K562 (cell line): Measurements from ENCODE around the gene CDK9. TPM values are rescaled to one million over a fixed set of nuclear protein-coding genes. Genes with fewer than 3 reads are reported as not detected.

Experiments
- CBFA2T2 ChIP-seq: fragments of 450-650 bp; conservative IDR thresholded peaks from 2 replicates; pipeline ENCODE4 v1.6.1; 2017; ENCODE audit warnings: mild to moderate bottlenecking
- FOXM1 ChIP-seq, 2 experiments: fragments of 450-650 bp in 1 of 2; sonication (generic) in 1 of 2; formaldehyde crosslinking in 1 of 2; IDR thresholded peaks; 2 replicates each; pipeline versions ENCODE4 v1.6.1 to v1.9.0; 2017 to 2022; ENCODE audit warnings: low read depth in 2 of 2, mild to moderate bottlenecking in 2 of 2, missing genetic modification reagents in 1 of 2, moderate library complexity in 1 of 2
- GATAD2B ChIP-seq: fragments of 450-650 bp; IDR thresholded peaks from 2 replicates; pipeline ENCODE4 v1.6.1; 2017; ENCODE audit warnings: mild to moderate bottlenecking, borderline replicate concordance
- KLF10 ChIP-seq: fragments of 250-450 bp; sonication (Bioruptor Pico); IDR thresholded peaks from 2 replicates; pipeline ENCODE4 v1.6.1; 2021; ENCODE audit warnings: matching md5 sums
- PURB ChIP-seq: sonication (generic); formaldehyde crosslinking; IDR thresholded peaks from 2 replicates; pipeline ENCODE4 v1.9.0; 2021; ENCODE audit warnings: low read depth, mild to moderate bottlenecking, missing genetic modification reagents
- RNF2 ChIP-seq: sonication (generic); IDR thresholded peaks from 2 replicates; pipeline ENCODE4 v1.6.1; 2016
- SOX6 ChIP-seq: fragments of 450-650 bp; IDR thresholded peaks from 2 replicates; pipeline ENCODE4 v1.6.1; 2014; ENCODE audit warnings: mild to moderate bottlenecking
- TCF3 ChIP-seq: sonication (generic); formaldehyde crosslinking; IDR thresholded peaks from 2 replicates; pipeline ENCODE4 v1.4.0; 2020; ENCODE audit warnings: mild to moderate bottlenecking, missing genetic modification reagents
- ZNF668 ChIP-seq: fragments of 250-450 bp; sonication (Bioruptor Pico); IDR thresholded peaks from 2 replicates; pipeline ENCODE4 v1.8.0; 2022; ENCODE audit warnings: mild to moderate bottlenecking, inconsistent platforms
- ZNF79 ChIP-seq: fragments of 250-450 bp; sonication (Bioruptor Pico); IDR thresholded peaks from 2 replicates; pipeline ENCODE4 v1.4.0; 2020; ENCODE audit warnings: low read depth, mild to moderate bottlenecking, moderate library complexity
- ZSCAN29 ChIP-seq: fragments of 450-650 bp; IDR thresholded peaks from 2 replicates; pipeline ENCODE4 v1.6.1; 2017
- polyA plus RNA-seq, 8 experiments: library from polyadenylated mRNA; depleted of rRNA in 4 of 8; stranded (reverse) in 5 of 8; unstranded in 3 of 8; fragments of >200 nt; fragmentation: Nextera tagmentation in 2 of 8; fragmentation: Illumina TruSeq in 1 of 8; extraction: Ambion mirVana in 2 of 8; extraction: Trizol in 1 of 8; gene quantifications; 2 replicates each; pipeline versions ENCODE4 v1.2.1 to v1.2.3, GENCODE V29; 2011 to 2014; ENCODE audit warnings: inconsistent platforms in 1 of 8, missing spikeins in 1 of 8
- total RNA-seq, 7 experiments: library from RNA; depleted of rRNA in 6 of 7; stranded (reverse); fragments of >200 nt in 6 of 7; fragmentation: Illumina TruSeq in 2 of 7; extraction: Trizol in 2 of 7; gene quantifications; 2 replicates each; pipeline versions ENCODE4 v1.2.1 to v1.2.3, GENCODE V29; 2011 to 2021; ENCODE audit warnings: low replicate concordance in 1 of 7
- TF ChIP-seq, protein P1 (sequence below): sonication (generic); formaldehyde crosslinking; IDR thresholded peaks from 2 replicates; pipeline ENCODE4 v1.8.0; 2023; ENCODE audit warnings: missing genetic modification reagents, mild to moderate bottlenecking, borderline replicate concordance
- TF ChIP-seq, protein P2 (sequence below): fragments of 450-650 bp; formaldehyde crosslinking; IDR thresholded peaks from 2 replicates; pipeline ENCODE4 v1.4.0; 2020; ENCODE audit warnings: mild to moderate bottlenecking, moderate library complexity
- TF ChIP-seq, protein P3 (sequence below): sonication (generic); formaldehyde crosslinking; IDR thresholded peaks from 2 replicates; pipeline ENCODE4 v1.8.0; 2022; ENCODE audit warnings: mild to moderate bottlenecking, missing genetic modification reagents, borderline replicate concordance
- TF ChIP-seq, protein P4 (sequence below): sonication (generic); formaldehyde crosslinking; IDR thresholded peaks from 2 replicates; pipeline ENCODE4 v1.8.0; 2022; ENCODE audit warnings: missing genetic modification reagents, mild to moderate bottlenecking, borderline replicate concordance

The CDK9 gene
- total and polyA plus RNA-seq, 9 of the 15 experiments (the other 6 are each of a cell fraction or from before 2014, with no cell fraction given), result 4.2 to 78.6 (median 33.0) TPM

DNA sequence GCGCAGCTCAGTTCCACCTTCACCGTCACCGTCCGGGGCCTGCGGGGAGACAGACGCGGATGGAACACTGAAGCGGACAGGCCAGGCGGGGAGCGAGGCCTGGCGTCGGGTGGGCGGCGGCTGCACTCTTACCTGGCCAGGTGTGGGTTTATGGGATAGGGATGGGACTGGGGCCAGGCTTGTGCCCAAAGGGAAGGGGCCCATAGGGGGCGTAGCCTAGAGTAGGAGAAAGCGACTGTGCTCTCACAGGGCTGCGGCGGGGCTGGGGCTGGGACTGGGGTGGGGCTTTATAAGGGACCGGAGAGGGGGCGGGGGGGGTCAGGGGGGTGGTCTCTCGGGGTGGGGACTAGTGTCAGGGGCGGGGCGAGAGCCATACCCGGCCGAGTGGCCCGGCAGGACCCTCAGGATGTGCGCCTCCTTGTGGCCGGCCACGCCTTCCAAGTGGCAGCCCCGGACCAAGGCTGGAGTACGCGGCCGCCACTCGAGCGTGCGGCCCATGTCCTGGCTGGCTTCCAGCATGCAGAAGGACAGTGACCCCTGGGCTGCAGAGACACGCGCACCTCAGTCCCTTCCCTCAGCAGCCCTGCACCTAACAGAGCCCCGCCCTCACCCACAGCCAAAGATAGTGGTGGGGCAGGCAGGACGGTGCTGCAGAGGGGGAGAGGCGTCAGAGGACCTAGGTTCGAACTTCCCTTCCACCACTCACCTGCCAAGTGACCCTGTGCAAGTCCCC, 39.7 kb downstream of the CDK9 start (continued):
- TF ChIP-seq, protein P1, sequence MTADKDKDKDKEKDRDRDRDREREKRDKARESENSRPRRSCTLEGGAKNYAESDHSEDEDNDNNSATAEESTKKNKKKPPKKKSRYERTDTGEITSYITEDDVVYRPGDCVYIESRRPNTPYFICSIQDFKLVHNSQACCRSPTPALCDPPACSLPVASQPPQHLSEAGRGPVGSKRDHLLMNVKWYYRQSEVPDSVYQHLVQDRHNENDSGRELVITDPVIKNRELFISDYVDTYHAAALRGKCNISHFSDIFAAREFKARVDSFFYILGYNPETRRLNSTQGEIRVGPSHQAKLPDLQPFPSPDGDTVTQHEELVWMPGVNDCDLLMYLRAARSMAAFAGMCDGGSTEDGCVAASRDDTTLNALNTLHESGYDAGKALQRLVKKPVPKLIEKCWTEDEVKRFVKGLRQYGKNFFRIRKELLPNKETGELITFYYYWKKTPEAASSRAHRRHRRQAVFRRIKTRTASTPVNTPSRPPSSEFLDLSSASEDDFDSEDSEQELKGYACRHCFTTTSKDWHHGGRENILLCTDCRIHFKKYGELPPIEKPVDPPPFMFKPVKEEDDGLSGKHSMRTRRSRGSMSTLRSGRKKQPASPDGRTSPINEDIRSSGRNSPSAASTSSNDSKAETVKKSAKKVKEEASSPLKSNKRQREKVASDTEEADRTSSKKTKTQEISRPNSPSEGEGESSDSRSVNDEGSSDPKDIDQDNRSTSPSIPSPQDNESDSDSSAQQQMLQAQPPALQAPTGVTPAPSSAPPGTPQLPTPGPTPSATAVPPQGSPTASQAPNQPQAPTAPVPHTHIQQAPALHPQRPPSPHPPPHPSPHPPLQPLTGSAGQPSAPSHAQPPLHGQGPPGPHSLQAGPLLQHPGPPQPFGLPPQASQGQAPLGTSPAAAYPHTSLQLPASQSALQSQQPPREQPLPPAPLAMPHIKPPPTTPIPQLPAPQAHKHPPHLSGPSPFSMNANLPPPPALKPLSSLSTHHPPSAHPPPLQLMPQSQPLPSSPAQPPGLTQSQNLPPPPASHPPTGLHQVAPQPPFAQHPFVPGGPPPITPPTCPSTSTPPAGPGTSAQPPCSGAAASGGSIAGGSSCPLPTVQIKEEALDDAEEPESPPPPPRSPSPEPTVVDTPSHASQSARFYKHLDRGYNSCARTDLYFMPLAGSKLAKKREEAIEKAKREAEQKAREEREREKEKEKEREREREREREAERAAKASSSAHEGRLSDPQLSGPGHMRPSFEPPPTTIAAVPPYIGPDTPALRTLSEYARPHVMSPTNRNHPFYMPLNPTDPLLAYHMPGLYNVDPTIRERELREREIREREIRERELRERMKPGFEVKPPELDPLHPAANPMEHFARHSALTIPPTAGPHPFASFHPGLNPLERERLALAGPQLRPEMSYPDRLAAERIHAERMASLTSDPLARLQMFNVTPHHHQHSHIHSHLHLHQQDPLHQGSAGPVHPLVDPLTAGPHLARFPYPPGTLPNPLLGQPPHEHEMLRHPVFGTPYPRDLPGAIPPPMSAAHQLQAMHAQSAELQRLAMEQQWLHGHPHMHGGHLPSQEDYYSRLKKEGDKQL, result no peak
- TF ChIP-seq ZNF79 (no peak), FOXM1 (IDR thresholded peaks at IDR 0.05; ENCODE audit: low read depth) (no peak), FOXM1 (CRISPR knock-in tag; IDR thresholded peaks at IDR 0.05; ENCODE audit: low read depth) (no peak), ZNF668 (CRISPR knock-in tag) (no peak), ZSCAN29 (no peak), RNF2 (no peak), PURB (CRISPR knock-in tag) (no peak), CBFA2T2 (no peak), GATAD2B (no peak), TCF3 (CRISPR knock-in tag) (no peak), SOX6 (no peak), KLF10 (CRISPR knock-in tag) (no peak)
- TF ChIP-seq, protein P2, sequence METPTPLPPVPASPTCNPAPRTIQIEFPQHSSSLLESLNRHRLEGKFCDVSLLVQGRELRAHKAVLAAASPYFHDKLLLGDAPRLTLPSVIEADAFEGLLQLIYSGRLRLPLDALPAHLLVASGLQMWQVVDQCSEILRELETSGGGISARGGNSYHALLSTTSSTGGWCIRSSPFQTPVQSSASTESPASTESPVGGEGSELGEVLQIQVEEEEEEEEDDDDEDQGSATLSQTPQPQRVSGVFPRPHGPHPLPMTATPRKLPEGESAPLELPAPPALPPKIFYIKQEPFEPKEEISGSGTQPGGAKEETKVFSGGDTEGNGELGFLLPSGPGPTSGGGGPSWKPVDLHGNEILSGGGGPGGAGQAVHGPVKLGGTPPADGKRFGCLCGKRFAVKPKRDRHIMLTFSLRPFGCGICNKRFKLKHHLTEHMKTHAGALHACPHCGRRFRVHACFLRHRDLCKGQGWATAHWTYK (CRISPR knock-in tag), result no peak
- TF ChIP-seq, protein P3, sequence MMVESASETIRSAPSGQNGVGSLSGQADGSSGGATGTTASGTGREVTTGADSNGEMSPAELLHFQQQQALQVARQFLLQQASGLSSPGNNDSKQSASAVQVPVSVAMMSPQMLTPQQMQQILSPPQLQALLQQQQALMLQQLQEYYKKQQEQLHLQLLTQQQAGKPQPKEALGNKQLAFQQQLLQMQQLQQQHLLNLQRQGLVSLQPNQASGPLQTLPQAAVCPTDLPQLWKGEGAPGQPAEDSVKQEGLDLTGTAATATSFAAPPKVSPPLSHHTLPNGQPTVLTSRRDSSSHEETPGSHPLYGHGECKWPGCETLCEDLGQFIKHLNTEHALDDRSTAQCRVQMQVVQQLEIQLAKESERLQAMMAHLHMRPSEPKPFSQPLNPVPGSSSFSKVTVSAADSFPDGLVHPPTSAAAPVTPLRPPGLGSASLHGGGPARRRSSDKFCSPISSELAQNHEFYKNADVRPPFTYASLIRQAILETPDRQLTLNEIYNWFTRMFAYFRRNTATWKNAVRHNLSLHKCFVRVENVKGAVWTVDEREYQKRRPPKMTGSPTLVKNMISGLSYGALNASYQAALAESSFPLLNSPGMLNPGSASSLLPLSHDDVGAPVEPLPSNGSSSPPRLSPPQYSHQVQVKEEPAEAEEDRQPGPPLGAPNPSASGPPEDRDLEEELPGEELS (CRISPR knock-in tag), result no peak
- TF ChIP-seq, protein P4, sequence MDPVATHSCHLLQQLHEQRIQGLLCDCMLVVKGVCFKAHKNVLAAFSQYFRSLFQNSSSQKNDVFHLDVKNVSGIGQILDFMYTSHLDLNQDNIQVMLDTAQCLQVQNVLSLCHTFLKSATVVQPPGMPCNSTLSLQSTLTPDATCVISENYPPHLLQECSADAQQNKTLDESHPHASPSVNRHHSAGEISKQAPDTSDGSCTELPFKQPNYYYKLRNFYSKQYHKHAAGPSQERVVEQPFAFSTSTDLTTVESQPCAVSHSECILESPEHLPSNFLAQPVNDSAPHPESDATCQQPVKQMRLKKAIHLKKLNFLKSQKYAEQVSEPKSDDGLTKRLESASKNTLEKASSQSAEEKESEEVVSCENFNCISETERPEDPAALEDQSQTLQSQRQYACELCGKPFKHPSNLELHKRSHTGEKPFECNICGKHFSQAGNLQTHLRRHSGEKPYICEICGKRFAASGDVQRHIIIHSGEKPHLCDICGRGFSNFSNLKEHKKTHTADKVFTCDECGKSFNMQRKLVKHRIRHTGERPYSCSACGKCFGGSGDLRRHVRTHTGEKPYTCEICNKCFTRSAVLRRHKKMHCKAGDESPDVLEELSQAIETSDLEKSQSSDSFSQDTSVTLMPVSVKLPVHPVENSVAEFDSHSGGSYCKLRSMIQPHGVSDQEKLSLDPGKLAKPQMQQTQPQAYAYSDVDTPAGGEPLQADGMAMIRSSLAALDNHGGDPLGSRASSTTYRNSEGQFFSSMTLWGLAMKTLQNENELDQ (CRISPR knock-in tag), result no peak
